ENCODE measurements around the gene SH3YL1.
A peak's percentile ranks its signal among the peaks of the same experiment; 100 is the strongest.

The SH3YL1 gene

GRCh38 chr2:263774-264492 is at the start of gene SH3YL1:
Gene SH3YL1, minus strand, starts transcription at chr2:264032. Its CDS starts 48 bp downstream, at chr2:263984.
- no peak for DNase-seq

- no peak for DNase-seq
Observed at GRCh38 chr2:310994-311393, 47.2 kb upstream of the SH3YL1 start.

- no peak for DNase-seq
Observed at GRCh38 chr2:309954-310510, 46.2 kb upstream of the SH3YL1 start.

GRCh38 chr2:309148-309953 is 45.5 kb upstream of the SH3YL1 start:
- DNase-seq, result no peak

- DNase-seq, result no peak
Observed at GRCh38 chr2:305366-305765, 41.5 kb upstream of the SH3YL1 start.

- DNase-seq, result no peak
Observed at GRCh38 chr2:296354-296753, 32.5 kb upstream of the SH3YL1 start.

GRCh38 chr2:295090-295489 is 31.3 kb upstream of the SH3YL1 start:
- no peak for DNase-seq

GRCh38 chr2:290090-290722 is 26.4 kb upstream of the SH3YL1 start:
- DNase-seq, result peak; percentile 38

- DNase-seq, result no peak
Observed at GRCh38 chr2:289362-290089, 25.7 kb upstream of the SH3YL1 start.

GRCh38 chr2:288758-289361 is 25.0 kb upstream of the SH3YL1 start:
- no peak for DNase-seq

- no peak for DNase-seq
Observed at GRCh38 chr2:287911-288757, 24.3 kb upstream of the SH3YL1 start, which contains the start of gene ALKAL2. Gene ALKAL2, minus strand, starts transcription at chr2:288091. Its CDS starts 256 bp downstream, at chr2:287835.

- DNase-seq, result no peak
Observed at GRCh38 chr2:287471-287885, 23.6 kb upstream of the SH3YL1 start.

GRCh38 chr2:286774-287392 is 23.1 kb upstream of the SH3YL1 start:
- no peak for DNase-seq

- no peak for DNase-seq
Observed at GRCh38 chr2:286035-286434, 22.2 kb upstream of the SH3YL1 start.

GRCh38 chr2:285531-285930 is 21.7 kb upstream of the SH3YL1 start:
- DNase-seq, result no peak

- DNase-seq, result no peak
Observed at GRCh38 chr2:284896-285492, 21.2 kb upstream of the SH3YL1 start.

GRCh38 chr2:283996-284794 is 20.4 kb upstream of the SH3YL1 start:
- DNase-seq, result no peak

- DNase-seq, result no peak
Observed at GRCh38 chr2:282371-283263, 18.8 kb upstream of the SH3YL1 start.

All from NCI-H1092 (cell line).